K562 (cell line): ENCODE measurements around the gene PLPP1. TPM values are rescaled to one million over a fixed set of nuclear protein-coding genes. Genes with fewer than 3 reads are reported as not detected.

Experiments used
- ARID4B ChIP-seq: sonication (generic); formaldehyde crosslinking; IDR thresholded peaks from 2 replicates; pipeline ENCODE4 v1.8.0; 2022; ENCODE audit warnings: mild to moderate bottlenecking, missing genetic modification reagents
- BRCA1 ChIP-seq, 2 experiments: fragments of 450-650 bp in 1 of 2; sonication (generic) in 1 of 2; formaldehyde crosslinking in 1 of 2; IDR thresholded peaks; 2 replicates each; pipeline versions ENCODE4 v1.5.0 to v1.6.1; 2017 to 2020; ENCODE audit warnings: mild to moderate bottlenecking in 1 of 2, missing genetic modification reagents in 1 of 2
- DIDO1 ChIP-seq: fragments of 450-650 bp; IDR thresholded peaks from 2 replicates; pipeline ENCODE4 v1.6.1; 2016; ENCODE audit warnings: low read depth, missing biosample characterization, missing genetic modification characterization
- HMGN3 ChIP-seq: IDR thresholded peaks from 2 replicates; pipeline ENCODE4 v1.6.1; 2011; ENCODE audit warnings: borderline replicate concordance, low read depth, mild to moderate bottlenecking, mixed read lengths, low read length; ENCODE audit not compliant: insufficient read length; ENCODE audit errors: extremely low read depth
- IRF9 ChIP-seq: fragments of 450-650 bp; IDR thresholded peaks from 2 replicates; pipeline ENCODE4 v1.6.1; 2016; ENCODE audit warnings: missing biosample characterization, missing genetic modification characterization
- LARP7 ChIP-seq: fragments of 450-650 bp; IDR thresholded peaks from 2 replicates; pipeline ENCODE4 v1.6.1; 2016
- MCM7 ChIP-seq, 2 experiments: fragments of 450-650 bp; IDR thresholded peaks; 2 replicates each; pipeline ENCODE4 v1.6.1; 2016 to 2018
- NRF1 ChIP-seq, 2 experiments: fragments of 450-650 bp; IDR thresholded peaks in 1 of 2; conservative IDR thresholded peaks in 1 of 2; 2 replicates each; pipeline ENCODE4 v1.6.1; 2014; ENCODE audit warnings: mild to moderate bottlenecking in 2 of 2
- RB1 ChIP-seq: fragments of 450-650 bp; IDR thresholded peaks from 2 replicates; pipeline ENCODE4 v1.6.1; 2017; ENCODE audit warnings: low read depth, mild to moderate bottlenecking
- RBM34 ChIP-seq: fragments of 200-400 bp; formaldehyde crosslinking; IDR thresholded peaks from 2 replicates; pipeline ENCODE4 v1.6.1; 2018; ENCODE audit warnings: low read length, borderline replicate concordance; ENCODE audit not compliant: insufficient read depth
- RBM39 ChIP-seq: fragments of 200-400 bp; formaldehyde crosslinking; optimal IDR thresholded peaks from 2 replicates; pipeline ENCODE3; 2018; ENCODE audit warnings: low read depth, low read length
- RCOR1 ChIP-seq, 2 experiments: IDR thresholded peaks; 2 replicates each; pipeline ENCODE4 v1.6.1; 2012; ENCODE audit warnings: low read depth in 2 of 2, low read length in 2 of 2, borderline replicate concordance in 1 of 2, improper control_type of control experiment in 1 of 2
- VEZF1 ChIP-seq: fragments of 200-800 bp; sonication (Bioruptor generic); IDR thresholded peaks from 2 replicates; pipeline ENCODE4 v1.6.1; 2017; ENCODE audit warnings: missing genetic modification characterization, missing compliant biosample characterization
- YY1 ChIP-seq, 3 experiments: IDR thresholded peaks; 2 replicates each; pipeline ENCODE4 v1.6.1; 2011; ENCODE audit warnings: low read length in 2 of 3, mild to moderate bottlenecking in 2 of 3, moderate library complexity in 2 of 3, borderline replicate concordance in 1 of 3, control low read depth in 1 of 3, low read depth in 1 of 3; ENCODE audit not compliant: insufficient read depth in 3 of 3, insufficient replicate concordance in 2 of 3, control insufficient read depth in 1 of 3, insufficient read length in 1 of 3; ENCODE audit errors: extremely low read depth in 1 of 3
- ZBTB7A ChIP-seq: IDR thresholded peaks from 2 replicates; pipeline ENCODE4 v1.6.1; 2011; ENCODE audit warnings: low read depth, mild to moderate bottlenecking, low read length, moderate library complexity, borderline replicate concordance; ENCODE audit not compliant: control insufficient read depth
- ZNF124 ChIP-seq: sonication (generic); formaldehyde crosslinking; IDR thresholded peaks from 2 replicates; pipeline ENCODE4 v1.8.1; 2022; ENCODE audit warnings: missing genetic modification reagents
- ZNF146 ChIP-seq: IDR thresholded peaks from one replicate; pipeline ENCODE4 v1.6.1; 2018; ENCODE audit warnings: missing compliant biosample characterization; ENCODE audit not compliant: unreplicated experiment
- ZNF165 ChIP-seq: fragments of 250-450 bp; sonication (Bioruptor Pico); IDR thresholded peaks from 2 replicates; pipeline ENCODE4 v1.4.0; 2020; ENCODE audit warnings: borderline replicate concordance
- ZNF24 ChIP-seq: fragments of 450-650 bp; IDR thresholded peaks from 2 replicates; pipeline ENCODE4 v1.6.1; 2016
- ZNF75A ChIP-seq: fragments of 450-650 bp; formaldehyde crosslinking; IDR thresholded peaks from 2 replicates; pipeline ENCODE4 v1.4.0; 2020; ENCODE audit warnings: mild to moderate bottlenecking
- ZNF77 ChIP-seq: fragments of 250-450 bp; sonication (Bioruptor Pico); IDR thresholded peaks from 2 replicates; pipeline ENCODE4 v1.5.0; 2020
- polyA plus RNA-seq, 8 experiments: library from polyadenylated mRNA; depleted of rRNA in 4 of 8; stranded (reverse) in 5 of 8; unstranded in 3 of 8; fragments of >200 nt; fragmentation: Nextera tagmentation in 2 of 8; fragmentation: Illumina TruSeq in 1 of 8; extraction: Ambion mirVana in 2 of 8; extraction: Trizol in 1 of 8; gene quantifications; 2 replicates each; pipeline versions ENCODE4 v1.2.1 to v1.2.3, GENCODE V29; 2011 to 2014; ENCODE audit warnings: inconsistent platforms in 1 of 8, missing spikeins in 1 of 8
- total RNA-seq, 7 experiments: library from RNA; depleted of rRNA in 6 of 7; stranded (reverse); fragments of >200 nt in 6 of 7; fragmentation: Illumina TruSeq in 2 of 7; extraction: Trizol in 2 of 7; gene quantifications; 2 replicates each; pipeline versions ENCODE4 v1.2.1 to v1.2.3, GENCODE V29; 2011 to 2021; ENCODE audit warnings: low replicate concordance in 1 of 7

The PLPP1 gene
- total and polyA plus RNA-seq, 9 of the 15 experiments (the other 6 are each of a cell fraction or from before 2014, with no cell fraction given): 0.04 to 0.24 (median 0.04) TPM; not detected in 6

GRCh38 chr5:55534436-55535198, at the start of gene PLPP1 (continued):
- no peak for TF ChIP-seq RBM39
- TF ChIP-seq RCOR1 (IDR thresholded peaks at IDR 0.05; ENCODE audit: borderline replicate concordance in 1 of 2, low read depth in 2 of 2, low read length in 2 of 2): 0 out of 4 replicates have a peak, but pooled peaks of 1 of the 2 experiments have one; percentile 20
- no peak for TF ChIP-seq ZBTB7A
- no peak for TF ChIP-seq ZNF146 (CRISPR knock-in tag)
- TF ChIP-seq RBM34: no peak
- no peak for TF ChIP-seq ZNF24
- TF ChIP-seq IRF9 (tag): no peak
- no peak for TF ChIP-seq ZNF75A (CRISPR knock-in tag)
- no peak for TF ChIP-seq ARID4B (CRISPR knock-in tag)
- TF ChIP-seq HMGN3: no peak
- TF ChIP-seq ZNF165 (CRISPR knock-in tag): no peak
- TF ChIP-seq BRCA1 (IDR thresholded peaks at IDR 0.05): no peak
- no peak for TF ChIP-seq BRCA1 (CRISPR knock-in tag; IDR thresholded peaks at IDR 0.05)
- TF ChIP-seq YY1 (IDR thresholded peaks at IDR 0.05; ENCODE audit: borderline replicate concordance in 1 of 3, control insufficient read depth in 1 of 3, extremely low read depth in 1 of 3, insufficient read depth in 3 of 3, insufficient read length in 1 of 3, insufficient replicate concordance in 2 of 3, low read depth in 1 of 3, low read length in 2 of 3): peak in 2 of 3 experiments; percentile 62 to 77
- no peak for TF ChIP-seq LARP7
- peak; percentile 58 to 70 for TF ChIP-seq NRF1 (conservative IDR thresholded peaks at IDR 0.05 in 1 of 2, IDR thresholded peaks at IDR 0.05 in 1 of 2)
- TF ChIP-seq ZNF124: no peak
- no peak for TF ChIP-seq ZNF77 (CRISPR knock-in tag)
- TF ChIP-seq VEZF1 (CRISPR knock-in tag): peak; percentile 76
- TF ChIP-seq MCM7 (IDR thresholded peaks at IDR 0.05): no peak
- TF ChIP-seq DIDO1: no peak
- no peak for TF ChIP-seq RB1
